ENCODE data around the gene SMAD3.

DNA sequence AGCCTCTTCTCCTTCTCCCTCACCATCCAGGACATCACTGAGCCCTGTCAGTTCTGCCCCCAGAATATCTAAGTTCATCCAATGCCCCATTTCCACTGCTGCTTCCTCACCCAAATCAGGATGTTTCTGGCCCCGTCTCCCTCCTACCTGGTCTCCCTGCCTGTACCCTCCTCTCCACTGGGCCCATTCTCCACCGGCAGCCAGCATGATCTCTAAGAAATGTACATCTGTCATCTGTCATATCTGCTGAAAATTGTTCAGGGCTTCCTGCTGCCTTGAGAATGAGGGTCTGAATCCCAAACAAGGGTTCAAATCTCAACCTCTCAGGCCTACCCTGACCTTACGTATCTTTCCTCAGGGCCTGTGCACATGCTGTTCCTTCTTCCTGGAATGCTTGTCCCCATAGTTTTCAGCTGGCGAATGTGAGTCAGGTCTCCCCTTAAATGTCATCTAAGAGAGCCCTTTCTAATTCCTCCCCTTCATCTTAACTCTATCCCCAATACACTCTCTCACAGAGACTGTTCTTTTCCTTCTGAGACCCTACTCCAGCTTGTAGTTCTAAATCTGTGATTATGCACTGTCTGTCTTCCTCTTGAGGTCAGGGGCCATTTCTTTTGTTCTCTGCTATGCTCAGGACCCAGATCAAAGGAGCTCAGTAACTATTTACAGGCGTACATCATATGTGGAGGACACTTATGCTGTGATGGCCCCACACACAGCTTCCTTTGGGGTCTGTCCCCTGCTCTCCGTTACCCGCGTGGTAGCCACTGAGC lies 40.8 kb downstream of the SMAD3 start:
- TF ChIP-seq, protein P1, sequence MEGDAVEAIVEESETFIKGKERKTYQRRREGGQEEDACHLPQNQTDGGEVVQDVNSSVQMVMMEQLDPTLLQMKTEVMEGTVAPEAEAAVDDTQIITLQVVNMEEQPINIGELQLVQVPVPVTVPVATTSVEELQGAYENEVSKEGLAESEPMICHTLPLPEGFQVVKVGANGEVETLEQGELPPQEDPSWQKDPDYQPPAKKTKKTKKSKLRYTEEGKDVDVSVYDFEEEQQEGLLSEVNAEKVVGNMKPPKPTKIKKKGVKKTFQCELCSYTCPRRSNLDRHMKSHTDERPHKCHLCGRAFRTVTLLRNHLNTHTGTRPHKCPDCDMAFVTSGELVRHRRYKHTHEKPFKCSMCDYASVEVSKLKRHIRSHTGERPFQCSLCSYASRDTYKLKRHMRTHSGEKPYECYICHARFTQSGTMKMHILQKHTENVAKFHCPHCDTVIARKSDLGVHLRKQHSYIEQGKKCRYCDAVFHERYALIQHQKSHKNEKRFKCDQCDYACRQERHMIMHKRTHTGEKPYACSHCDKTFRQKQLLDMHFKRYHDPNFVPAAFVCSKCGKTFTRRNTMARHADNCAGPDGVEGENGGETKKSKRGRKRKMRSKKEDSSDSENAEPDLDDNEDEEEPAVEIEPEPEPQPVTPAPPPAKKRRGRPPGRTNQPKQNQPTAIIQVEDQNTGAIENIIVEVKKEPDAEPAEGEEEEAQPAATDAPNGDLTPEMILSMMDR (IDR thresholded peaks at IDR 0.05), result no peak
- TF ChIP-seq POLR2A (IDR thresholded peaks at IDR 0.05), result no peak
